Epithelial cell of umbilical artery (primary cell): ENCODE results near the gene OR13C5. TPM values are rescaled to one million over a fixed set of nuclear protein-coding genes. Genes with fewer than 3 reads are reported as not detected.

Experiments
- total RNA-seq: library from RNA; depleted of rRNA; stranded (reverse); fragments of >200 nt; gene quantifications from 2 replicates; pipeline ENCODE4 v1.2.3, GENCODE V29; 2014

The OR13C5 gene, protein sequence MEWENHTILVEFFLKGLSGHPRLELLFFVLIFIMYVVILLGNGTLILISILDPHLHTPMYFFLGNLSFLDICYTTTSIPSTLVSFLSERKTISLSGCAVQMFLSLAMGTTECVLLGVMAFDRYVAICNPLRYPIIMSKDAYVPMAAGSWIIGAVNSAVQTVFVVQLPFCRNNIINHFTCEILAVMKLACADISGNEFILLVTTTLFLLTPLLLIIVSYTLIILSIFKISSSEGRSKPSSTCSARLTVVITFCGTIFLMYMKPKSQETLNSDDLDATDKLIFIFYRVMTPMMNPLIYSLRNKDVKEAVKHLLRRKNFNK
- not detected in 2 replicates for total RNA-seq

DNA sequence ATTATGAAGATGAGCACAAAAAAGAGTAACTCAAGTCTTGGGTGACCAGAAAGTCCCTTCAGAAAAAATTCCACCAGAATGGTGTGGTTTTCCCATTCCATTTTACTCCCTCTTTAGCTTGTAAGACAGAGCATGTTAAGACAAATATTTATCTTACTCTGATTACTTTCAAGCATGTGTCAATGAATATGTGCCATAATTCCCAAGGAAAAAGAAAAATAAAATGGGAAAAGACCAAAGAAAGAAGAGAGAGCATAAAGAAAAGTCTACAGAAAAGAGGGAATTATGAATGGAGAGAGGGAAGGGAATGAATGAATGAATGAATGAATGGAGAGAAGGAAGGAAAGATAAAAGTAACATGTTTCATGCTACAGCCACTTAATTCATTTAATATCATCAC lies at the start of gene OR13C5:
TSS of gene OR13C5 (minus strand) at position 101 of the 400 bp plus-strand sequence. CDS start at position 101, 0 bp downstream.

GRCh38 chr9:104618104-104618503 lies 18.9 kb upstream of the OR13C5 start, which contains the start of gene OR13C9:
OR13C9 (minus strand) TSS chr9:104618204; CDS start chr9:104618204, 0 bp downstream.

DNA sequence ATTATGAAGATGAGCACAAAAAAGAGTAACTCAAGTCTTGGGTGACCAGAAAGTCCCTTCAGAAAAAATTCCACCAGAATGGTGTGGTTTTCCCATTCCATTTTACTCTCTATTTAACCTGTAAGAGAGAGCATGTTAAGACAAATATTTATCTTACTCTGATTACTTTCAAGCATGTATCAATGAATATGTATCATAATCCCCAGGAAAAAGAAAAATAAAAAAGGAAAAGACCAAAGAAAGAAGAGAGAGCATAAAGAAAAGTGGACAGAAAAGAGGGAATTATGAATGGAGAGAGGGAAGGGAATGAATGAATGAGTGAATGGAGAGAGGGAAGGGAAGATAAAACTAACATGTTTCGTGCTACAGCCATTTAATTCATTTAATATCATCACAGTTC lies 6.3 kb upstream of the OR13C5 start, which contains the start of gene OR13C2:
TSS of gene OR13C2 (minus strand) at position 101 of the 400 bp plus-strand sequence. CDS start at position 101, 0 bp downstream.

DNA sequence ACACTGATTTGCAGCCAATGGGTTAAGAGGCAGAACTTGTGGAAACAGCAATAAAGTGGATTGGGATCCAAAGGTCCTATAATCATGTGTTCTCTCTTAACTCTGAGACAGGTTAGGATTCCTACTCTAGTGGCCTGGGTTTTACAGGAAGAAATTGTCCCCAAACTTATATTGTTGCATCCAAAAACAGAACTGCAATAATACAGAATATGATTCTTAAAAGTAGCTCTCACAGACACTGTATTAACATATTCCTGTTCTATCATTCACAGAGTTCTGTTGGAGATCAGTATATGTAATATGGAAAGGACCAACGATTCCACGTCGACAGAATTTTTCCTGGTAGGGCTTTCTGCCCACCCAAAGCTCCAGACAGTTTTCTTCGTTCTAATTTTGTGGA lies 30.3 kb downstream of the OR13C5 start, which contains the start of gene OR13C8:
TSS of gene OR13C8 (plus strand) at position 301 of the 400 bp plus-strand sequence. CDS start at position 301, 0 bp downstream.

Other genes with a start within 250 kb of the OR13C5 start
- not detected in 2 replicates for gene OR13F1, start 95.2 kb downstream of the OR13C5 start, total RNA-seq
- not detected in 2 replicates for gene OR13C4, start 72.2 kb downstream of the OR13C5 start, total RNA-seq
- not detected in 2 replicates for gene OR13C3, start 62.6 kb downstream of the OR13C5 start, total RNA-seq
- gene OR13C8, start 30.2 kb downstream of the OR13C5 start, total RNA-seq, result not detected in 2 replicates
- gene OR13C2, start 6.2 kb upstream of the OR13C5 start, total RNA-seq, result not detected in 2 replicates
- gene OR13C9, start 18.8 kb upstream of the OR13C5 start, total RNA-seq, result not detected in 2 replicates
- gene OR13D1, start 95.1 kb upstream of the OR13C5 start, total RNA-seq, result not detected in 2 replicates
- 59.1 and 92.6 TPM in 2 replicates for gene NIPSNAP3A, start 148.3 kb upstream of the OR13C5 start, total RNA-seq
- 0.15 and 0.65 TPM in 2 replicates for gene NIPSNAP3B, start 164.7 kb upstream of the OR13C5 start, total RNA-seq